Right ventricle myocardium superior (tissue), 1 donor: ENCODE data around the gene IGLON5. TPM values are rescaled to one million over a fixed set of nuclear protein-coding genes. Genes with fewer than 3 reads are reported as not detected.

Source experiments
- ATAC-seq: fragments of 200-7000 bp; cut with Tn5 transposase; one replicate; pipeline ENCODE4 v1.9.1; 2020; ENCODE audit warnings: mild to moderate bottlenecking; ENCODE audit not compliant: poor library complexity
- DNase-seq: peaks from one replicate; pipeline ENCODE4 v3.0.0-alpha.2; 2020
- intact Hi-C: fragments of 100-400 bp; cut with DNase I; formaldehyde crosslinking; loops from one replicate; pipeline ENCODE4 v1.11.2; 2022
- total RNA-seq: library from RNA; stranded (reverse); fragmentation: NEBNext Ultra II Directional; extraction: Animal tissue kit (Norgen Biotek cat#: 25700); gene quantifications from one replicate; pipeline ENCODE4 v1.2.1, GENCODE V29; 2021
- donor health status: DM: no; HTN: yes; CAD: no; lungs with severe emphysema.

The IGLON5 gene
- total RNA-seq, 1 donor from 2014 or later: not detected

DNA sequence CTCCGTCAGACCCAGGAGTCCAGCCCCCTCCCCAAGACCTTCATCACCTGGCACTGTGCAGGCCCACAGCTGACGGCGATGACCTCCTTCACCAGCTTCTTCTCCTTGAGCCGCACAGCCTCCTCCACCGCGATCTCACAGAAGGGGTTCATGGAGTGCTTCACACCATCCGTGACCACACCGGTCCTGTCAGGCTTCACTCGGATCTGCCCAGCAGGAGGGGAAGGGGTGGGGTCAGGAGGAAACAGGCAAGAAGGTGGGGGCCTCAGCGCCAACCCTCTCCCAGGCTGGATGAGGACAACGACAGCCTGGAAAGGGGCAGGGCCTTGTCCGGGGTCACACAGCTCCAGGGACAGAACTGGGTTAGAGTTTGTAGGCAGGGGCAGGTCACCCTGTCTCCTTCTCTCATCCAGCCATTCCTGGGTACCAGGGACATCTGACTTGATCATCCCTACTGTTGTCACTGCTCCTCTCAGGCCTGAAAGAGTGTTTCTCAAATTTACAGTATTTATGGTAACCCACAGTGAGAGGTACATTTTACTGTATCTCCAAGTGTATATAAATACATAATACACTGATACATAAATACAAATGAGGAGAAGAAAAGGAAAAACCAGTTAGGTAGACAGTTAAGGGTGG lies 42.8 kb downstream of the IGLON5 start:
- intact Hi-C loops: no loop called here
- peak; percentile 10 for DNase-seq
- ATAC-seq: no peak

GRCh38 chr19:51354742-51355148 lies 43.3 kb downstream of the IGLON5 start:
- no peak for DNase-seq
- intact Hi-C loops: no loop called here

GRCh38 chr19:51356159-51356801 lies 44.8 kb downstream of the IGLON5 start:
- intact Hi-C loops: no loop called here
- ATAC-seq (no peak), DNase-seq (peak; percentile 10)

More at GRCh38 chr19:51354742-51355148, 43.3 kb downstream of the IGLON5 start:
- no peak for ATAC-seq

GRCh38 chr19:51357952-51358351 lies 46.5 kb downstream of the IGLON5 start:
- intact Hi-C loops: no loop called here
- ATAC-seq (no peak), DNase-seq (peak; percentile 25)

DNA sequence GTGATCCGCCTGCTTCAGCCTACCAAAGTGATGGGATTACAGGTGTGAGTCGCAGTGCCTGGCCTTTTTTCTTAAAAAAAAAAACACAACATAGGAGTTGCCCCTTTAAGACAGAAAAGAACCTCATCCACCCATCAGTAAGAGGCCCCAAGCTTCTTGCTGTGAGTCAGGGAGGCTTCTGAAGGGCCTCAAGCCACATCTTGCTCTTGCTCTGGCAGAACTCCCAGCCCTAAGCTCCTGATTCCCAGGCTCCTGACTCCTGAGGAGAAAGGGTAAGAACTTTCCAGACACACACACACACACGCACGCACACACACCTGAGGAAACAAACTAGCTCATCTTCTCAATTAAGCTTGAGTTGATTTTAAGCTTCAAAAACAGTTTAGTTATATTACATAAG lies 47.9 kb downstream of the IGLON5 start:
- ATAC-seq: no peak
- DNase-seq: no peak
- intact Hi-C loops: no loop called here

DNA sequence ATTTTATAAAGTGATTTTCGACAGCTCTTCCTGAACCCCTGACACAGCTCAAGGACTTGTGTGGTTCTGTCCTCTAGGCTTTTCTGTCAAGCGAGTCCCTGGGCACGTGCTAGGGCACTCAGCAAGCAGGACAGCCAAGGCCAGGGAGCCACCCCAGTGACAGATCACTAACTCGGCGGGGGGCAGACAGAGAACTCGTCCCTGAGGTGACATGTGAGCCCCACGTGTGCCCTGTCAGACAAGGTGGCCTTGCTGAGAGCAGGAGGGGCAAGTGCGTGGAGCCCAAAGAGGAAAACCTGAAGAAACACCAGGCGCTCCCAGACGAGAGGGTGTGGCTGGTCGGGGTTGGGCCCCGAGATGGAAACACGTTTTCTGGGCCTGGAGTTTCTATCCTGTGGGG lies 49.8 kb downstream of the IGLON5 start:
- intact Hi-C loops: no loop called here
- peak; percentile 33 for DNase-seq
- ATAC-seq: no peak

DNA sequence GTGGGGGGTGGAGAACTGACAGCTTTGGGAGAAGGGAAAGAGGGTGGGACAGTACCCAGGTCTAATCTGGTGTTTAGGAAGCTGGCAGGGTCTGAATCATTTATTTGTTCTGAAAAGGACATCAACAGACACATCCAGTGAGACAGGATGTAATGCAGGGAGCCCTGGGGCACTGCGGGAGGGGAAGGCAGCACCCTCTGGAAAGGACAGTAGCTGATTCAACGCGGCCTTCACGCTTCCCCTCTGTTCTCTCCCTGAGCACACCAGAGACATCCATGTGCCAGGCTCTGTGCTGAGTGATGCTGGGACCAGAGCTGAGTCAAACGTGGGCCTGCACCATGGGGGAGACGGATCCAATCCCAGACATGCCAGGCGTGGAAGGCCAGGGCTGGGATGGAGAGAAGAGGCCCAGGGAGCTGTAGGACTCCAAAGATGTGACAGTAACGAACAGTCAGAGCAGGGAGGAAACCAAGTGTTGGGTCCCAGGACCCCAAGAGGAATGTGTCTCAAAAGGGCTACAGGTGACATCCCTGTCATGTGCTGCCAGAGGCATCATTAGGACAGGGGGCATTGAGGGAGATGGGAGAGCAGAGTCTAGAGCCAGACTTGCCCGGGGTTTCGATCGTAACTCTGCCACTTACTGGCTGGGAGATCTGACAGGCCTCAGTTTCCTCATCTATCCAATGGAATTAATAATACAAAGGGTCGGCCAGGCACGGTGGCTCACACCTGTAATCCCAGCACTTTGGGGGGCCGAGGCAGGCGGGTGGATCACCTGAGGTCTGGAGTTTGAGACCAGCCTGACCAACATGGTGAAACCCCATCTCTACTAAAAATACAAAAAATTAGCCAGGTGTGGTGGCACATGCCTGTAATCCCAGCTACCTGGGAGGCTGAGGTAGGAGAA lies 53.0 kb downstream of the IGLON5 start:
- ATAC-seq (no peak), DNase-seq (peak; percentile 36)
- intact Hi-C loops: no loop called here

DNA sequence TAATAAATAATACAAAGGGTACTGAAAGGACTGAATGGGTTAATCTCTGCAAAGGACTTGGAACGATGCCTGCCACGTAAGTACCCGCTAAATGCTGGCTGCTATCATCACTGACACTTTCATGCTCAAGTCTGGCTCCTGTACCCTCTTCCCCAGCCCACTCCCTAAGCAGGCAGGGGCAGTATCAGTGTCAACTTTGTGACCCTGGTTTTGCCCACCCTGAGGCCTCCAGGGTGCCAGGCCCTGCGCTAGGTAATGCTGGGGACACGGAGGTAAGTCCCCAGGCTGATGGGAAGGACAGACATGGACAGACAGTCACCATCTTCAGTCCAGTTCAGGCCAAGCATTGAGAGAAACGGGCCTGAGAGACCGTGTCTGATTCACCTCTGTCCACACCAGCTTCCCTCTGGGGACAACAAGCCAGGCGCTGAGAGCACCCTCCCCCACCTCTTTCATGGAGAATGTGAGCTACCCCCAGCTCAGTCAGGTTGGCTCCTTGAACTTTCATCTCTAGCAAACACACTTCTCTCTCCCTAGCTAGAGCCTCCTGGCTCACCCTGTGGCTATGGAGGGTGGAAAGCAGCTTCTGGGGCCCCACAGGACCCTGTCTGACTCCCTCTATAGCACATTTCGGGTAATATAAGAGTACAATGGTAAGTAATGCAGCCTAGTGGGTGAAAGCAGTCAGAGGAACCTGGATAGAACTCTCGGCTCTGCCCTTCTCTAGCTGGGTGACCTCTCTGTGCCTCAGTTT lies 53.9 kb downstream of the IGLON5 start:
- intact Hi-C loops: no loop called here
- peak; percentile 49 for DNase-seq
- ATAC-seq: no peak

DNA sequence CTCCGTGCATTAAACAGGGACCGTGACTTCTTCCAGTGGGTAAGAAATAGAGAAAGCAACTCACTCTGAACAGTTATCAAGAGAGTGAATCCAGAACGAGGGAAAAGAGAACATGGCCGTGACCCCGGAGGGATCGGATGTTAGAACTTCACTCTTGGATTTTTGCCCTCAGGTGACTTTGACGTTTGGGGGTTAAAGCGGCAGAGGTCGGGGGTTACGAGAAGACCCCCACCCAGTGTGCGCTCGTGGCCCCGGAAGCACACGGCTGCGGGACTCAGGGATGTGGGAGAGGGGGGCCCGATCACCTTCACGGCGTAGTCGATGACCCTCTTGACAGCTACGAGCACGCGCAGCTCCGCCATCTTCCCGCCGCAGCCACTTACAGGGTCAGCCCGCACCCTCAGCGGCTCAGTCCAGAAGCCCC lies 54.5 kb downstream of the IGLON5 start, which contains the start of gene ETFB:
Gene ETFB (minus strand): TSS at position 424 of the 424 bp plus-strand sequence. CDS start 62 bp downstream, at position 362.
- DNase-seq (no peak), ATAC-seq (no peak)
- intact Hi-C loops: no loop called here

DNA sequence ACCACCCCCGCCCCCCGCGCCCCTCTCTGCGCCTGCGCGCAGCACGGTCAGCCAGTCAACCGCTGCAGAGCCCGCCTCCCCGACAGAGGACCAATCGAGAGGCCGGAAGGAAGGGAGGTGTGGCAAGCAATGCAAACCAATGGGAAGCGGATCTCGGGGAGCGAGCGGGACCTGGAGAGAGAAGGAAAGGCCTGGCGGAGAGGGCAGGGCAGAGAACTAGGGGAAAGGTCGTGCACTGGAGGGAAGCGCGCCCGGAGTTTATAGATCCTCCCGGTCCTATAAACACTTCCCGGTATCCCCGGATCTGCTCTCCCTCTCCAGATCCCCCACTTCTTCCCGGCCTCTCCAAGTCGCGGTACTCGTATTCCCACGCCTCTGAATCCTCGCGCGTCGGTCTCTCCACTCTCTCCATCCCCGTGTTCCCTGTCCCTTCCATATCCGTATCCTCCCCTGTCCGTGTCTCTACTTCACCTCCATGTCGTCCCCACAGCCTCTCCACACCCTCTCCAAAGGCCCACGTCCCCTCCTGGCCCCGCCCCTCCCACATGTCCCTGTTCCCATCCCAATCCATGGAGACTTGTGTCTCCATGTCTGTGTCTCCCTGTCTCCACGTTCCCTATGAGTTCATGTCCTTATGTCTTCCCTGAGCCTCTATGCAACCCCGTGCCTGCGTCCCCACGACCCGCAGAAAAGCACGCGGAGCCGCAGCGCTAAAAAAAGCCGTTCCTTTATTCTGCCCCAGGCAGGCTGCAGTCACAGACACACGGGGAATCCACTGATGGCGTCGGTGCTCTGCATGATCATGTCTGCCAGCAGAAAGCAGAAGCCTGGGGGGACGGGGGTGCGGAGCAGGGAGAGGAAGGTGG lies 55.2 kb downstream of the IGLON5 start:
- ATAC-seq (peak; percentile 79), DNase-seq (peak; percentile 99)
- intact Hi-C loops: no loop called here

GRCh38 chr19:51367255-51367564 lies 55.8 kb downstream of the IGLON5 start:
- intact Hi-C loops: no loop called here
- DNase-seq: no peak
- ATAC-seq: no peak

DNA sequence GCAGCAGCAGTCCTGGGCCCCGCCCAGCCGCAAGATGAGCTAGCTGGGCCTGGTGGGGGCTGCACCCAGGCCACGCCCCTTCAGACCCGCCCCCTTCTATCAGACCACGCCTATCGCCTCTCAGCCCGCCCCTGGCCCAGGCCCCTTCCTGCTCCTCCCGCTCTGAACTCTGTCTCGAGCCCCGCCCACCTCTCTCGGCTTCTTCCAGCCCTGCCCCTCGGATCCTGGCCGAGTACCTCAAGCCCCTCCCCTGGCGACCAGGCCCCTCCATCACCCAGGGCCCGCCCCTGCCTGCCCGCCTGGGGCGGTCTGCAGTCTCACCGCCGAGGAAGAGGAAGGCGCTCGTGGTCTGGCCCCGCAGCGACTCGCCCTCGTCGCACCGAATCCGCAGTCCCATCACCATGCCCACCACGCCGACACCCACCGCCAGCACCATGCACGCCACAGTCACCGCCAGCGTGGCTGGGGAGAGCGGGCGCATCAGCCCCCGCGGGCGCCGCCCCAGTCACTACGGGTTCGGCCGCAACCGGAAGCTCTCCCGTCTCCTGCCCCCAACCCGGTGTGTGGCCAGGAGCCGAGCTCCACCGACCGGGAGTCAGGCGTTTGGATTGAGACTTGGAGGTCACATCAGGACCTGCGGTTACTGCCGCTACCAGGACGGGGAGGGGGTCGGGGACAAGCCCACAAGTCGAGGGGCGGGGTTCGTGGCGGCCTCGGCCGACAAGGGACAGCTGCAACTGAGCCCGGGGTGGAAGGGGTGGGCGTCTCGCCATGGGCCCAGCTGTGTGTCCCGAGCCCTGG lies 56.3 kb downstream of the IGLON5 start:
- DNase-seq: peak; percentile 100
- intact Hi-C loops: no loop called here
- peak; percentile 88 for ATAC-seq

- ATAC-seq (no peak), DNase-seq (peak; percentile 36)
- intact Hi-C loops: no loop called here
Observed at GRCh38 chr19:51368366-51369282, 57.2 kb downstream of the IGLON5 start, which contains the start of gene CLDND2. TSS of gene CLDND2 (minus strand) at chr19:51369003. CDS start at chr19:51368577, 426 bp downstream.

DNA sequence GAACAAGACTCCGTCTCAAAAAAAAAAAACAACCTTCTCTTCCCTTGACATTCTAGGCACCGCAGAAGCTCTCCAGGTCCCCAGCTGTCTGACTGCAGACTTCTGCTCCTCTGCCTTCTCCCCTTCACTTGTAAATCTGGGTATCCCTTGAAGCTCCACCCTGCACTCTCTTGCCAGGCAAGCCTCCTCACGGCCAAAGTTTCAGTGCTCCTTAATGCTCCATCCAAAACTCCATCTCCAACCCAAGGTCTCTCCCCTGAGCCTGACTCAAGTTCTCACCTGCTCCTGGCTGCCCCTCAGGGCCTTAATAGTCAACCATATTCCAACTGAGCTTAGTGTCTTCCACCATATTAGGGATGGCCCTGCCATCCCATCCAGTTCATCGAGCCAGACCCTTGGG lies 58.8 kb downstream of the IGLON5 start:
- ATAC-seq: no peak
- peak; percentile 9 for DNase-seq
- intact Hi-C loops: no loop called here

GRCh38 chr19:51371186-51371690 lies 59.8 kb downstream of the IGLON5 start:
- ATAC-seq (no peak), DNase-seq (peak; percentile 11)
- intact Hi-C loops: no loop called here
